CD4-positive, alpha-beta memory T cell (primary cell): ENCODE data around the gene PSPN. TPM values are rescaled to one million over a fixed set of nuclear protein-coding genes. Genes with fewer than 3 reads are reported as not detected.

ENCODE experiments used
- microRNA-seq: library from miRNA; unstranded; fragments of <30 nt; microRNA quantifications from one replicate; pipeline ENCODE4 v1.2.0, GENCODE V29; 2021; ENCODE audit warnings: borderline replicate concordance, borderline number of aligned reads, borderline microRNAs expressed, mixed read lengths
- polyA plus RNA-seq, 2 donors: library from polyadenylated mRNA; unstranded; fragments of 300-500 nt; fragmentation: Illumina TruSeq; gene quantifications; one replicate each; pipeline ENCODE4 v1.2.3, GENCODE V29; 2021
- total RNA-seq, 2 experiments: library from RNA; stranded (reverse); gene quantifications; one replicate each; pipeline ENCODE4 v1.2.3, GENCODE V29; 2021

PSPN gene
- total and polyA plus RNA-seq, 4 experiments from 2014 or later, result 0.38 to 5.2 (median 2.6) TPM

Small RNA genes within 50 kb of the gene (microRNA-seq; reads per million reads assigned to microRNA genes)
- gene MIR3940 (3.1 reads per million, percentile 13 among the genes with 10 or more reads in this experiment), gene MIR6790 (not detected), gene MIR6885 (not detected)

Other genes starting within 250 kb of the PSPN start
- not detected for gene ACSBG2, start 240.3 kb downstream of the PSPN start, total RNA-seq
- not detected for gene ACSBG2, start 240.3 kb downstream of the PSPN start, polyA plus RNA-seq
- 10 to 100 TPM; 41.1 to 41.7 TPM for gene MLLT1, start 96.0 kb downstream of the PSPN start, total RNA-seq
- 1 to 10 TPM in 1 of 2 donors, under 1 TPM in 1; 0.50 to 2.0 TPM for gene MLLT1, start 96.0 kb downstream of the PSPN start, polyA plus RNA-seq
- gene ACER1, start 42.3 kb downstream of the PSPN start, total RNA-seq, result 1 to 10 TPM in 1 of 2 experiments, under 1 TPM in 1; 0.67 to 1.3 TPM
- 1 to 10 TPM in 1 of 2 donors, under 1 TPM in 1; 0.90 to 1.1 TPM for gene ACER1, start 42.3 kb downstream of the PSPN start, polyA plus RNA-seq
- 10 to 100 TPM; 70.8 to 71.3 TPM for gene CLPP, start 14.4 kb downstream of the PSPN start, total RNA-seq
- gene CLPP, start 14.4 kb downstream of the PSPN start, polyA plus RNA-seq, result 100 to 1,000 TPM; 160 to 212 TPM
- gene ALKBH7, start 3.1 kb downstream of the PSPN start, total RNA-seq, result 10 to 100 TPM; 67.4 to 73.4 TPM
- 10 to 100 TPM; 72.3 to 88.1 TPM for gene ALKBH7, start 3.1 kb downstream of the PSPN start, polyA plus RNA-seq
- gene GTF2F1, start 17.2 kb upstream of the PSPN start, total RNA-seq, result 10 to 100 TPM; 56.3 to 57.7 TPM
- gene GTF2F1, start 17.2 kb upstream of the PSPN start, polyA plus RNA-seq, result 10 to 100 TPM in 1 of 2 donors, 1 to 10 TPM in 1; 6.6 to 27.5 TPM
- 100 to 1,000 TPM; 168 to 169 TPM for gene KHSRP, start 48.9 kb upstream of the PSPN start, total RNA-seq
- 10 to 100 TPM in 1 of 2 donors, 1 to 10 TPM in 1; 4.3 to 25.3 TPM for gene KHSRP, start 48.9 kb upstream of the PSPN start, polyA plus RNA-seq
- gene SLC25A41, start 57.8 kb upstream of the PSPN start, total RNA-seq, result not detected
- not detected for gene SLC25A41, start 57.8 kb upstream of the PSPN start, polyA plus RNA-seq
- 10 to 100 TPM; 24.9 to 25.5 TPM for gene SLC25A23, start 83.9 kb upstream of the PSPN start, total RNA-seq
- gene SLC25A23, start 83.9 kb upstream of the PSPN start, polyA plus RNA-seq, result 10 to 100 TPM in 1 of 2 donors, 1 to 10 TPM in 1; 8.2 to 24.3 TPM
- 1 to 10 TPM; 4.2 to 5.1 TPM for gene CRB3, start 88.3 kb upstream of the PSPN start, total RNA-seq
- 10 to 100 TPM in 1 of 2 donors, 1 to 10 TPM in 1; 4.3 to 10.3 TPM for gene CRB3, start 88.3 kb upstream of the PSPN start, polyA plus RNA-seq
- gene DENND1C, start 105.9 kb upstream of the PSPN start, total RNA-seq, result 100 to 1,000 TPM; 105 to 113 TPM
- 10 to 100 TPM; 39.6 to 77.8 TPM for gene DENND1C, start 105.9 kb upstream of the PSPN start, polyA plus RNA-seq
- gene TUBB4A, start 126.4 kb upstream of the PSPN start, total RNA-seq, result 1 to 10 TPM; 3.9 to 4.7 TPM
- gene TUBB4A, start 126.4 kb upstream of the PSPN start, polyA plus RNA-seq, result 1 to 10 TPM; 1.5 to 1.9 TPM
- under 1 TPM; 0.64 to 0.99 TPM for gene TNFSF9, start 155.1 kb upstream of the PSPN start, total RNA-seq
- 1 to 10 TPM in 1 of 2 donors, under 1 TPM in 1; 0.29 to 3.3 TPM for gene TNFSF9, start 155.1 kb upstream of the PSPN start, polyA plus RNA-seq
- gene CD70, start 215.2 kb upstream of the PSPN start, total RNA-seq, result 1 to 10 TPM; 1.9 to 3.0 TPM
- gene CD70, start 215.2 kb upstream of the PSPN start, polyA plus RNA-seq, result 1 to 10 TPM; 1.8 to 1.9 TPM